ENCODE data around the gene PTX4.

PTX4 gene

DNA sequence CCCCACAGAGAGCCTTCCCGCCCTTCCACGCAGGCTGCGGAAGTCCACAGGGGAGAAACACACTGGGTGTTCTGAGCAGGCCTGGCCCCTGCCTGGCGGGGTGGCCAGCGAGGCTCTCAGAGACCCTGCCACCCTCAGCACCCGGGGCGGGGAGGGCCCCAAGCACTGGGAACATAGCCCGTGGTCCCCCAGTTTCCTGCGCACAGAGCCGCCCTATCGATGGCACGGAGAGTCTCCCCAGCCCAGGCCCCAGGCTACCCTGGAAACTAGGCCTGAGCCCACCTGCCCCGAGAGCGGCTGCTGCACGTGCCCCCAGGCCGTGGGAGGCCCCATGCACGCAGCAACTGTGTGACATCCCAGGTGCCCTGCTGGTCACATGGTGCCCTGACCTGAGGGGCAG, 34.2 kb downstream of the PTX4 start:
- Mint-ChIP-seq H3K27me3 (no peaks in the 10 kb centered on the region), H3K27ac (ENCODE audit: low read depth) (no peak overlapping the region), H3K9me3 (no peaks in the 10 kb centered on the region), H3K4me3 (no peak overlapping the region), H3K36me3 (ENCODE audit: insufficient read depth) (peaks cover 13% of the 10 kb centered on the region), H3K4me1 (no peaks in the 10 kb centered on the region)
- ATAC-seq (replicated peaks; ENCODE audit: extremely low read depth, poor library complexity, severe bottlenecking) (no peak), DNase-seq (ENCODE audit: low spot score in 2 of 2) (no peak)

DNA sequence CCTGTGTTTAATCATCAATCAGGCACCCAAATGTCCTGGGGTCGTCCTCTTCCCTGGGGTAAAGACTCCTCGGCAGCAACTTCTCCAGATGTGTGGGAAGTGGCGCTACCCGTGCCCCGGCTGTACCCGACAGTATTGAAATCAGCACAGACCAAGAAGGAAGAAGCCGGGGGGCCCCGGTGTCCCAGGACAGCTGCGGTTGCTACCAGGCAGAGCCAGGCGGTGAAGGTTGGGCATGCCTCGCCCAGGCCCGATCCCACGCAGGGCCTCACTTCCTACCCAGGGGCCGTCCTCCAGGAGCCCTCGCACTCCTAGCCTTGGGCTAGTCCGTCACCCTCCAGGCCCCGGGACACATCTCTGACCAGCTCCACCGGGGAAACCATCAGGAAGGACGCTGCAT, 35.4 kb downstream of the PTX4 start:
- Mint-ChIP-seq H3K27ac (ENCODE audit: low read depth) (no peak overlapping the region), H3K27me3 (no peaks in the 10 kb centered on the region), H3K36me3 (ENCODE audit: insufficient read depth) (peaks cover 11% of the 10 kb centered on the region), H3K4me3 (no peak overlapping the region), H3K4me1 (no peaks in the 10 kb centered on the region), H3K9me3 (no peaks in the 10 kb centered on the region)
- no peak for ATAC-seq (replicated peaks; ENCODE audit: extremely low read depth, poor library complexity, severe bottlenecking)
- no peak for DNase-seq (ENCODE audit: low spot score in 2 of 2)

DNA sequence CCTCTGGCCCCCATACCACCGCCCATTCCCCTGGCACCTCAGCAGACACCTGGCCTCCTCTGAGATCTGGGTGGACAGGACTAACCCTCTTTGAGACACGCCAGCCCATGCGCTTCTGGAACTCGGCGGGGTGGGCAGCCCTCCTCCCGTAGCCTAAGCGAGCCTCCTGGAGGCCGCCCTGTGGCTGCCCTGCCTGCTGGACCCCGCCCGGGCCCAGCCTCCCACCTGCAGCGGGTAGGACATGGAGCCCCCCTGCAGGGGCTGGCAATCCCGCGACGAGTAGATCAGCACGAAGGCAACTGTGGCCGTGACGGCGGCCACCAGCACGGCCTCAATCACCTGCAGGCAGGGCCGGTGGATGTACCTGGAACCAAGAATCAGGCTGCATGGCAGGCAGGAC, 36.2 kb downstream of the PTX4 start:
- ATAC-seq (replicated peaks; ENCODE audit: extremely low read depth, poor library complexity, severe bottlenecking) (no peak), DNase-seq (ENCODE audit: low spot score in 2 of 2) (no peak)
- peaks cover 9% of the 10 kb centered on the region for H3K36me3 Mint-ChIP-seq (ENCODE audit: insufficient read depth)
- no peaks in the 10 kb centered on the region for H3K27me3 Mint-ChIP-seq
- H3K9me3 Mint-ChIP-seq, result no peaks in the 10 kb centered on the region
- H3K27ac Mint-ChIP-seq (ENCODE audit: low read depth), result no peak overlapping the region
- H3K4me3 Mint-ChIP-seq, result no peak overlapping the region
- no peaks in the 10 kb centered on the region for H3K4me1 Mint-ChIP-seq

DNA sequence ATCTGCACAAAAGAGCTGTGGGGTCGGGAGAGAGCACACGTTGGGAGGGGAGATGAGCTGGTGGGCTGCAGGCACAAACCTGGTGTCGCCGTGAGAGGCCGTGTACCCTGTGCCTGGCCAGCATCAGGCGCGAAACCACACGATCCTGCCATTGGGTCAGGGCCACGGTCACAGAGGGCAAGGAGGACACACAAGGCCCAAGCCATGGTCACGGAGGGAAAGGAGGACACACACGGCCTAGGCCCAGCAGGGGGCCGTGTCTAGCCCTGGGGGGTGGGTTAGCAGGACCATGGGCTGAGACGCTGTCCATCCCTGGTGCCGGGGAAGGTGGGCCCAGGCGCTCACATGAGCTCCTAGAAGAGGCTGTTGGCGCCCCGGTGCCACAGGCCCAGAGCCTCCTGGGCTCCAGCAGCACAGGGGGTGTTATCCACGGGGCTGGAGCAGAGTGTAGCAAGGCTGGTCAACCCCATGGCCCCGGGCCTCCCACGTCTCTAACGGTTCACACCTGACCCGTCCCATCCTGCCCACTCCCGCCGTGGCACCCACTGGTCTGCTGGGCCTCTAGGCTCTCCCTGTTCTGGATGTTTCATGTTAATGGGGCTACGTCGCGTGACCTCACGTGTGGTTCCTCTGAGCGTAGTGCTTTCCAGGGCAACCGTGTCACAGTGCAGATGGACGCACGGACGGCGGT, 36.9 kb downstream of the PTX4 start:
- H3K4me3 Mint-ChIP-seq, result no peak overlapping the region

DNA sequence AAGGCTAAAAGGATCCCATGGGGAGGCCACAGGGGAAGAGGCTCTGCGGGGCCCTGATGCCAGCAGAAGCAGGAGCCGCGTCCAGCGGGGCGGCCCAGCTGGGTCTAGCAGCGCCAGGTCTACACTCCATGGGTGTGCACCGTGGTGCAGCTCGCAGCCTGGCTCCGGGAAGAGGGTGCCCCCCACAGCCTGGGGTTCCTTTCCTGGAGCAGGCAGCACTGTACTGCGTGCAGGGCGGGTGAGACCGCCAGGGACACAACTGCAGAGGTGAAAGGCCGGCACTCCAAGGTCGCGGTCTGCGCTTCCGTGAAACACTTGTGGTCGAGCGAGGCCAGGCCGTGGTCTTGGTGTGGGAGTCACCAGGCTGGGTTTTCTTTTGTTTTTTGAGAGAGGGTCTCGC, 37.9 kb downstream of the PTX4 start:
- H3K9me3 Mint-ChIP-seq, result no peaks in the 10 kb centered on the region
- H3K27ac Mint-ChIP-seq (ENCODE audit: low read depth), result no peak overlapping the region
- H3K4me3 Mint-ChIP-seq, result no peak overlapping the region
- peaks cover 9% of the 10 kb centered on the region for H3K36me3 Mint-ChIP-seq (ENCODE audit: insufficient read depth)
- ATAC-seq (replicated peaks; ENCODE audit: extremely low read depth, poor library complexity, severe bottlenecking) (no peak), DNase-seq (ENCODE audit: low spot score in 2 of 2) (no peak)
- H3K27me3 Mint-ChIP-seq, result no peaks in the 10 kb centered on the region
- no peaks in the 10 kb centered on the region for H3K4me1 Mint-ChIP-seq

More for the DNA sequence above, 36.9 kb downstream of the PTX4 start:
- ATAC-seq (replicated peaks; ENCODE audit: extremely low read depth, poor library complexity, severe bottlenecking), result no peak
- H3K9me3 Mint-ChIP-seq, result no peaks in the 10 kb centered on the region
- no peak overlapping the region for H3K27ac Mint-ChIP-seq (ENCODE audit: low read depth)
- H3K4me1 Mint-ChIP-seq, result no peaks in the 10 kb centered on the region
- DNase-seq (ENCODE audit: low spot score in 2 of 2), result no peak
- peaks cover 9% of the 10 kb centered on the region for H3K36me3 Mint-ChIP-seq (ENCODE audit: insufficient read depth)
- no peaks in the 10 kb centered on the region for H3K27me3 Mint-ChIP-seq

DNA sequence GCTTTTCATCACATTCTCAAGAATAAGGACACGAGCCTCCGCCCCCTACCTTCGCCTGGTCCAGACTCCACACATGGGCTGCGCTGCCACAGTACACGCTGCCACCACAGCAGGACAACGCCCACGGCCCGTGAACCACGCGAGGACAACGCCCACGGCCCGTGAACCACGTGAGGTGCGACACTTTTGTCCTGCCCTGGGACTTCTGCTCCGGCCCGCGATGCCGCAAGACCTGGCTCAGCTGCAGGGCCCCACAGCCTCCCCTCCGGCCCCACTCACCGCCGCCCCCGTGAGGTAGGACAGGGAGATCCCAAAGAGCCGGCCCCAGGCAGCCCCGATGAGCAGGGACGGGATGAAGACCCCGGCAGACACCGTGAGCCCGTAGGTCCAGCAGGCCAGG, 38.5 kb downstream of the PTX4 start:
- Mint-ChIP-seq H3K27me3 (no peaks in the 10 kb centered on the region), H3K9me3 (no peaks in the 10 kb centered on the region), H3K27ac (ENCODE audit: low read depth) (no peak overlapping the region), H3K4me3 (no peak overlapping the region), H3K4me1 (no peaks in the 10 kb centered on the region), H3K36me3 (ENCODE audit: insufficient read depth) (peaks cover 9% of the 10 kb centered on the region)
- ATAC-seq (replicated peaks; ENCODE audit: extremely low read depth, poor library complexity, severe bottlenecking) (no peak), DNase-seq (ENCODE audit: low spot score in 2 of 2) (no peak)

DNA sequence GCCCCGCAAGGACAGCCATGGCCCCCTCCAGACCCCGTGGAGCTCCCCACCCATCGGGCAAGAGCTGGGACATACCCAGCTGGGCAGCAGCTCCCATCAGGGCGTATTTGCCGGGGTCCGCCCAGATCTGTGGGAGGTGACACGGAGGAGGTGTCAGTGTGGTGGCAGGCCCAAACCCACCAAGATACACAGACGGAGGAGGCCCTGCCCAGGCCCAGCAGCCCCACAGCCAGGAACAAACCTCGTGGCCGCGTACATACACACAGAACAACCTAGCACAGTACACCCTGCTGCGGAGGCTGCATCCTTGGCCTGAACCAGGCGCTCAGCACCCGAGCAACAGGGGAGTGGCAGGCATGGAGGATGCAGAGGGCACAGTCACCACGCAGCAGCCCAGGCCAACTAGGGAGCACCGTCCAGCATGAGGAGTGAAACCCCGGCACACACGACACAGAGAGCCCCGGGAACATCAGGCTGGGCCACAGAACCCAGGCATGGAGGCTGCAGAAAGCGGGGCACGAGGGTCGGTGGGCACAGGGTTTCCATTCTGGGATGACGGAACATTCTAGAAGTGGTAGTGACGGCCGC, 39.4 kb downstream of the PTX4 start:
- H3K4me1 Mint-ChIP-seq, result no peaks in the 10 kb centered on the region
- DNase-seq (ENCODE audit: low spot score in 2 of 2) (no peak), ATAC-seq (replicated peaks; ENCODE audit: extremely low read depth, poor library complexity, severe bottlenecking) (no peak)
- H3K27me3 Mint-ChIP-seq, result no peaks in the 10 kb centered on the region
- H3K36me3 Mint-ChIP-seq (ENCODE audit: insufficient read depth), result peaks cover 9% of the 10 kb centered on the region
- H3K9me3 Mint-ChIP-seq, result no peaks in the 10 kb centered on the region
- H3K27ac Mint-ChIP-seq (ENCODE audit: low read depth), result no peak overlapping the region
- no peak overlapping the region for H3K4me3 Mint-ChIP-seq

DNA sequence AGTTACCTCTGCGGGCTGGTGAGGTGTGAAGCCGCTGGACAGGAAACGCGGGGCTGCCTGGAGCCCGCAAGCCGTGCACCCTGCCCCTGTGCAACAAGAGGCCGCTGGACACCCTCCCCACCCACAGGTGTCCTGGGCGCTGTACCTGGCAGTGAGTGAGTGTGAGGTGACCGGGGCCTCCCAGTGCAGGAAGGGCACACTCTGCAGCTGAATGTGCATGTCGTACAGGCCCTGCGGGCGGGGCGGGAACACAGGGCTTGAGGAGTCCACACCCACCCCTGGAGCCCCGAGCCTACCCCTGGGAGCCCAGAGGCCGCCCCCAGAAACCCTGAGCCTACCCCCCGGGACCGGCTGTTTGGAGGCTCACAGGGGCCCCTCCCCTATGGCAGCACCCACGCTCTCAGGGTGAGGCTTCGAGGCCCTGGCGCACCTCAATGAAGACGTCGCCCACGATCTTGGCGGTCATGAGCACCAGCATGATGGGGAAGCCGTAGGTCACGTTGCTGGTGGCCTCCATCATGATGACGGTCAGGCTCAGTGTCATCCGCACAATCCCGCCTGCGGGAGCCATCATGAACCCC, 40.1 kb downstream of the PTX4 start:
- Mint-ChIP-seq H3K27me3 (no peaks in the 10 kb centered on the region), H3K4me1 (no peaks in the 10 kb centered on the region), H3K4me3 (no peak overlapping the region), H3K9me3 (no peaks in the 10 kb centered on the region), H3K27ac (ENCODE audit: low read depth) (no peak overlapping the region), H3K36me3 (ENCODE audit: insufficient read depth) (peaks cover 7% of the 10 kb centered on the region)
- DNase-seq (ENCODE audit: low spot score in 2 of 2), result no peak
- ATAC-seq (replicated peaks; ENCODE audit: extremely low read depth, poor library complexity, severe bottlenecking), result no peak

DNA sequence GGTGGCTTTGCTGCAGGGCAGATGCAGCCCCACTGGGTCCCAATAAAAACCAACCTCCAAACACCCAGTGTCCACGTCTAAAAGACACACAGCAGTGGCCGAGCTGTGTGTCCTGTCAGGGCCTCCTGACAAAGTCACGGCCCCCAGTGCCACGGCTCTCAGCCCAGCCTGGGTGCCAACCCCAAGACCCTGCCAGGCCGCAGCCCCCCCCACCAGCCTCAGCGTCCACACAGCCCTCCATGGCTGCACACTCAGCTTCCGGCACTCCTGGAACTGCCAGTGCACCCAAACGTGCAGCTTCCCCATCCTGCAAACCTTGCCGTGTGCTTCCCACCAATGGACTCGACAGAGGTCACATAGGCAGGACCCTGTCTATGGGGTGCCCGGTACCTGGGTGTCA, 40.8 kb downstream of the PTX4 start:
- Mint-ChIP-seq H3K9me3 (no peaks in the 10 kb centered on the region), H3K4me3 (no peak overlapping the region), H3K27ac (ENCODE audit: low read depth) (no peak overlapping the region), H3K36me3 (ENCODE audit: insufficient read depth) (peaks cover 6% of the 10 kb centered on the region), H3K27me3 (no peaks in the 10 kb centered on the region), H3K4me1 (no peaks in the 10 kb centered on the region)
- ATAC-seq (replicated peaks; ENCODE audit: extremely low read depth, poor library complexity, severe bottlenecking), result no peak
- DNase-seq (ENCODE audit: low spot score in 2 of 2), result no peak

DNA sequence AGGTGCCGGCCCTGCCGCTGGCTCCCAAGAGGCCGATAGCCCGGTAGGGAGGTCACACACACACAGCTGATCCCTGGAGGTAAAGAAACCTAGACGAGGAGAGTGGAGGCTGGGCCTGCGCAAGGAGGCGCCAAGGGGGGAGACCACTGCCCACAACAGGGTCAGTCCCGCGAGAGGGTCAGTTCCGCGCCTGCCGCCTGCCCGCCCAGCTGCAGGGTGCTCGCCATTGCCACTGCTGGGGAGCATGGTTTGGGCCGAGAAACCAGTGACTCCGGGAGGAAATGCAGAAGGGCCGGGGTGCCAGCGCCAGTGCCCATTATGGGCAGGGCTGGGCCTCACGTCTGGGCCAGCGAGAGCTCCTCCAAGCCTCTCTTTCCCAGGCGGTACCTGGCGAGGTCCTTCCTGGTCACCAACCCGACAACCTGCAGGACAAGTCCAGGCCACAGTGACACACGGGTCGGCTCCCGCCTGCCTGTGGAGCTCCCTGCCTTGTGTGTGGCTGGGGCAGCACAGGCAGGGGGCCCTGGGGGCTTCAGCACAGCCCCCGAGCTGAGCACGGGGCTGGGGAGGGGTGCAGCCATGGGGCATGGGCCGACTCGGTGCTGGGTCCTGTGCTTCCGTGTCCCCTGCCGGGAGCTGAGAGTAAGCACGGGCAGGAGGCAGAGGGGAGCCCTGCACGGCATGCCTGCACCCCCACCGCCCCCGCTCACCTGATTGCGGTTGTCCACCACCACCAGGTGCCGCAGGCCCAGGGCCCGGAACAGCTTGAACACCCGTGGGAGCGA, 42.3 kb downstream of the PTX4 start:
- no peak overlapping the region for H3K4me3 Mint-ChIP-seq
- H3K36me3 Mint-ChIP-seq (ENCODE audit: insufficient read depth), result no peaks in the 10 kb centered on the region
- H3K27ac Mint-ChIP-seq (ENCODE audit: low read depth), result no peak overlapping the region
- H3K4me1 Mint-ChIP-seq, result no peaks in the 10 kb centered on the region
- no peaks in the 10 kb centered on the region for H3K9me3 Mint-ChIP-seq
- H3K27me3 Mint-ChIP-seq, result no peaks in the 10 kb centered on the region
- DNase-seq (ENCODE audit: low spot score in 2 of 2) (no peak), ATAC-seq (replicated peaks; ENCODE audit: extremely low read depth, poor library complexity, severe bottlenecking) (no peak)

DNA sequence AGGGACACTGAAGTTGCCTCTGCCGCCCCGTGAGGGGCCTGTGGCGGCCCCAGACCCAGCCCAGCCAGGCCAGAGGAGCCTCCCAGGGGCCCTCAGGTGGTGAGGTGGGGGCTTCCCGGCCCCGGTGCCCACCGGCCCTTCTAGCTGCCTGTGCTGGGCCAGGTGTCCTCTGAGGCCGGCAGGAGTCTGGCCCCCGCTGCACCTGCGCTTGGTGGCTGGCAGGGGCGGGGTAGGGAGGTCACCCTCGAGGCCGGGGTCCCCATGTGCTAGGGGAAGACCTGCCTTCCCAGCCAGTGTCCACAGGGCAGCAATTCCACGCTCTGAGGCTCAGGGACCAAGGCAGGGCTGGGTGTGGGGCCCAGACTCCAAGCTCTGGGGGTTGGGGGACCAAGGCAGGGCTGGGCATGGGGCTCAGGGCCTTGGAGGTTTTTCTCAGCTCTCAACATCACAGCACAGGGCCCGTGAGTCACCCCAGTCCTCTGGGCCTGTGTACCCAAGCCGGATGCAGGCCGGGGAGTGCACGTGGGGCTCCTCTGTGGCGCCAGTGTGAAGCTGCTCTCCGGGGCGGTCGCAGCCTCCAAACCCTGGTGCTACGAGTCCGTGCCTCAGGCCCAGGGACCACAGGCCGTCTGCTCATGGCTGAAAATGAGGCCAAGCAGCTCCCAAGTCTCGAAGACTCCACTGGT, 43.1 kb downstream of the PTX4 start:
- no peaks in the 10 kb centered on the region for H3K36me3 Mint-ChIP-seq (ENCODE audit: insufficient read depth)
- no peak overlapping the region for H3K4me3 Mint-ChIP-seq
- H3K27me3 Mint-ChIP-seq, result no peaks in the 10 kb centered on the region
- no peaks in the 10 kb centered on the region for H3K9me3 Mint-ChIP-seq
- ATAC-seq (replicated peaks; ENCODE audit: extremely low read depth, poor library complexity, severe bottlenecking) (no peak), DNase-seq (ENCODE audit: low spot score in 2 of 2) (no peak)
- no peaks in the 10 kb centered on the region for H3K4me1 Mint-ChIP-seq
- no peak overlapping the region for H3K27ac Mint-ChIP-seq (ENCODE audit: low read depth)

DNA sequence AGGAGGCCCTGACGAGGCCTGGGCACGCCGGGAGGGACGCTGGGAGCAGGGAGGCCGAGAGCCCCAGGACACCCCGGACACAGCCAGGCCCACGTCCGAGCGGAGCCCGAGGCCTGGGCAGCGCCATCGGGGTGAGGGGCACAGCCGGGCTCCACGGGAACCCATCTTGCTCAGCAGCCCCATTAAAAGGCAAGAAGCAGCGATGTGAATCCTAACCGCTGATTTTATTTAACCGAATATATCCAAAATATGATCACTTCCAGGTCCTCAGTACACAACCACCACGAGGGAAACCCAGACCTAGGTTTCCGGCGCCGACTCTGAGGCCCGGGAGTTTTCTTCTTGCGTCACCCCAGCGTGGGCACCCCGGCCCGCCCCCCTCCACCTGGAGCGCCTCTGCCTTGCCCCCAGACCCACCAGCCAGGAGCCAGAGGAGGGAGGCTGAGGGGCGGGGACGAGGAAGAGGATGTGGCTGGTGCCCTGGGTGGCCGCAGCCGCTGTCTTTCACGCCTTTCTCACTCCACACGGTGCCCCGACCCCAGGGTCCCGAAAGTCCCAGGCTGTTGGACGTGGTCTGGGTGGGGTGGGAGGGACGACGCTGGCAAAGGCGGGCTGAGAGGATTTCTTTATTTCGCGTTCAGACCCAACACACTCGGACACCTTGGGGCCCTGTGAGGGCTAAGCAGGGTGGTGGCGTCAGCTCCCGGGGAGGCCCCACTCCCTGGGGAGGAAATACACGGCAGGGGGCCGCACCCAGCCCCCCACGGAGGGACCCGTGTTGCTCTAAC, 43.8 kb downstream of the PTX4 start:
- no peak for DNase-seq (ENCODE audit: low spot score in 2 of 2)
- no peak overlapping the region for H3K4me3 Mint-ChIP-seq
- no peak for ATAC-seq (replicated peaks; ENCODE audit: extremely low read depth, poor library complexity, severe bottlenecking)

More for the DNA sequence above, 43.8 kb downstream of the PTX4 start:
- no peaks in the 10 kb centered on the region for H3K27me3 Mint-ChIP-seq
- no peak overlapping the region for H3K27ac Mint-ChIP-seq (ENCODE audit: low read depth)
- H3K36me3 Mint-ChIP-seq (ENCODE audit: insufficient read depth), result no peaks in the 10 kb centered on the region
- H3K9me3 Mint-ChIP-seq, result no peaks in the 10 kb centered on the region
- no peaks in the 10 kb centered on the region for H3K4me1 Mint-ChIP-seq

Measured in central memory CD8-positive, alpha-beta T cell (primary cell).